A549 (cell line): ENCODE results near the gene CLCA4.

Source experiments
- CEBPB ChIP-seq, 2 experiments: fragments of >200 bp in 1 of 2; sonication (Bioruptor Twin) in 1 of 2; formaldehyde crosslinking in 1 of 2; IDR thresholded peaks; 2 replicates each; pipeline ENCODE4 v1.6.1; 2012 to 2016
- NPAS2 ChIP-seq: fragments of 250-450 bp; sonication (Bioruptor Pico); IDR thresholded peaks from 2 replicates; pipeline ENCODE4 v1.8.0; 2022; ENCODE audit warnings: mild to moderate bottlenecking, moderate library complexity, borderline replicate concordance
- POLR2A ChIP-seq: IDR thresholded peaks from 2 replicates; pipeline ENCODE4 v1.6.1; 2012; ENCODE audit warnings: mild to moderate bottlenecking, low read length
- RFX5 ChIP-seq: fragments of 450-650 bp; IDR thresholded peaks from 2 replicates; pipeline ENCODE4 v1.7.1; 2014; ENCODE audit warnings: antibody characterized with exemption, mild to moderate bottlenecking, moderate library complexity
- TP53 ChIP-seq: fragments of 250-450 bp; sonication (Bioruptor Pico); IDR thresholded peaks from 2 replicates; pipeline ENCODE4 v1.5.0; 2021; ENCODE audit warnings: mild to moderate bottlenecking, moderate library complexity
- TF ChIP-seq, protein P1 (sequence below): IDR thresholded peaks from 2 replicates; pipeline ENCODE4 v1.6.1; 2012
- TF ChIP-seq, protein P2 (sequence below): fragments of >200 bp; sonication (Bioruptor Twin); formaldehyde crosslinking; IDR thresholded peaks from 3 replicates; pipeline ENCODE4 v1.5.1; 2016

DNA sequence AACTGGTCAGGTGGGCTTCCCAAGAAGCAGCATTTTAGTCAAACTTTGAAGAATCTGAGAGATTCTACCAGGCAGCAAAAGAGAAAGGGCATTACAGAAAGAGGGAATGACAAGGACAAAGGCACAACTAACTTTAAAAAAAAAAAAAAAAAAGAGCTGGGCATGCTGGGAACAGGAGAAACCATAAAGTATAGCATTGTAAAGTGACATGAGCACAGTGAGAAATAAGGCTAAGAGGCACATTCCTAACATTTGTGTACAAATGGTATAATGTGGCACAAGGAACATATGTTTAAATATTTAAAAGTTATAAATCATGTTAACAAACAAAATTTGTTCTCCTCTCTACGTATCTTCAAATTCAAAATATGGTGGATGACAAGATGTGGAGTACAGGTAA is 69.6 kb downstream of the CLCA4 start:
- TF ChIP-seq POLR2A = no peak
- no peak for TF ChIP-seq RFX5
- no peak for TF ChIP-seq TP53 (CRISPR knock-in tag)
- no peak for TF ChIP-seq NPAS2 (CRISPR knock-in tag)
- no peak for TF ChIP-seq CEBPB (IDR thresholded peaks at IDR 0.05)
- TF ChIP-seq, protein P1, sequence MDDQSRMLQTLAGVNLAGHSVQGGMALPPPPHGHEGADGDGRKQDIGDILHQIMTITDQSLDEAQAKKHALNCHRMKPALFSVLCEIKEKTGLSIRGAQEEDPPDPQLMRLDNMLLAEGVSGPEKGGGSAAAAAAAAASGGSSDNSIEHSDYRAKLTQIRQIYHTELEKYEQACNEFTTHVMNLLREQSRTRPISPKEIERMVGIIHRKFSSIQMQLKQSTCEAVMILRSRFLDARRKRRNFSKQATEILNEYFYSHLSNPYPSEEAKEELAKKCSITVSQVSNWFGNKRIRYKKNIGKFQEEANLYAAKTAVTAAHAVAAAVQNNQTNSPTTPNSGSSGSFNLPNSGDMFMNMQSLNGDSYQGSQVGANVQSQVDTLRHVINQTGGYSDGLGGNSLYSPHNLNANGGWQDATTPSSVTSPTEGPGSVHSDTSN = no peak
- TF ChIP-seq, protein P2, sequence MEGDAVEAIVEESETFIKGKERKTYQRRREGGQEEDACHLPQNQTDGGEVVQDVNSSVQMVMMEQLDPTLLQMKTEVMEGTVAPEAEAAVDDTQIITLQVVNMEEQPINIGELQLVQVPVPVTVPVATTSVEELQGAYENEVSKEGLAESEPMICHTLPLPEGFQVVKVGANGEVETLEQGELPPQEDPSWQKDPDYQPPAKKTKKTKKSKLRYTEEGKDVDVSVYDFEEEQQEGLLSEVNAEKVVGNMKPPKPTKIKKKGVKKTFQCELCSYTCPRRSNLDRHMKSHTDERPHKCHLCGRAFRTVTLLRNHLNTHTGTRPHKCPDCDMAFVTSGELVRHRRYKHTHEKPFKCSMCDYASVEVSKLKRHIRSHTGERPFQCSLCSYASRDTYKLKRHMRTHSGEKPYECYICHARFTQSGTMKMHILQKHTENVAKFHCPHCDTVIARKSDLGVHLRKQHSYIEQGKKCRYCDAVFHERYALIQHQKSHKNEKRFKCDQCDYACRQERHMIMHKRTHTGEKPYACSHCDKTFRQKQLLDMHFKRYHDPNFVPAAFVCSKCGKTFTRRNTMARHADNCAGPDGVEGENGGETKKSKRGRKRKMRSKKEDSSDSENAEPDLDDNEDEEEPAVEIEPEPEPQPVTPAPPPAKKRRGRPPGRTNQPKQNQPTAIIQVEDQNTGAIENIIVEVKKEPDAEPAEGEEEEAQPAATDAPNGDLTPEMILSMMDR = no peak
